Esophagus muscularis mucosa (tissue), 4 donors: ENCODE measurements around the gene GLT1D1.

ENCODE experiments used
- EP300 ChIP-seq: sonication (generic); formaldehyde crosslinking; IDR thresholded peaks from one replicate; pipeline ENCODE4 v1.6.1; 2017; ENCODE audit warnings: antibody characterized with exemption
- POLR2A ChIP-seq: fragments of 450-650 bp; IDR thresholded peaks from one replicate; pipeline ENCODE4 v1.6.1; 2017; ENCODE audit warnings: antibody characterized with exemption, moderate library complexity, mild to moderate bottlenecking, low read depth
- POLR2AphosphoS5 ChIP-seq, 2 donors: sonication (generic); formaldehyde crosslinking; IDR thresholded peaks; one replicate each; pipeline ENCODE4 v1.6.1; 2017; ENCODE audit warnings: antibody characterized with exemption in 2 of 2
- TF ChIP-seq, protein P1 (sequence below), 3 experiments: fragments of 200-600 bp in 2 of 3; fragments of 450-650 bp in 1 of 3; sonication (generic) in 2 of 3; IDR thresholded peaks; one replicate each; pipeline ENCODE4 v1.5.1; 2017 to 2019; ENCODE audit warnings: antibody characterized with exemption in 3 of 3, mild to moderate bottlenecking in 2 of 3, moderate library complexity in 1 of 3

DNA sequence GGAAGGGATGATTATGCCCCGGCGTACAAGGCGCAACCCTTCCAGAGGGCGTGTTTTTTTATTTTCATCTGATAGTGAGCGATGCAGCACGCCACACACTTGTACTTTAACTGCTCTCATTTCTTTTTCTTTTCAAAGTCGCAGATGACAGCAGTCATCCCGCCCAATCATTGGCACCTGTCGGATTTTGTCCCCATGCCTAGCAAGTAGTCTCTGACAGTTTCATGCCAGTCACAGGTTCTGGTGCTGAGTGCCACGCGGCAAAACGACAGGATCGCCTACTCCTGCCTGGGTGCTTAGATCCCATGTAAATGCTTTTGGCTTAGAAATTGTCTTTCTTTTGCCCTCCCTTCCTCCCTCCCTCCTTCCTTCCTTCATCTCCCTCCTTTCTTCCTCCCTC is 117.7 kb downstream of the GLT1D1 start:
- TF ChIP-seq, protein P1, sequence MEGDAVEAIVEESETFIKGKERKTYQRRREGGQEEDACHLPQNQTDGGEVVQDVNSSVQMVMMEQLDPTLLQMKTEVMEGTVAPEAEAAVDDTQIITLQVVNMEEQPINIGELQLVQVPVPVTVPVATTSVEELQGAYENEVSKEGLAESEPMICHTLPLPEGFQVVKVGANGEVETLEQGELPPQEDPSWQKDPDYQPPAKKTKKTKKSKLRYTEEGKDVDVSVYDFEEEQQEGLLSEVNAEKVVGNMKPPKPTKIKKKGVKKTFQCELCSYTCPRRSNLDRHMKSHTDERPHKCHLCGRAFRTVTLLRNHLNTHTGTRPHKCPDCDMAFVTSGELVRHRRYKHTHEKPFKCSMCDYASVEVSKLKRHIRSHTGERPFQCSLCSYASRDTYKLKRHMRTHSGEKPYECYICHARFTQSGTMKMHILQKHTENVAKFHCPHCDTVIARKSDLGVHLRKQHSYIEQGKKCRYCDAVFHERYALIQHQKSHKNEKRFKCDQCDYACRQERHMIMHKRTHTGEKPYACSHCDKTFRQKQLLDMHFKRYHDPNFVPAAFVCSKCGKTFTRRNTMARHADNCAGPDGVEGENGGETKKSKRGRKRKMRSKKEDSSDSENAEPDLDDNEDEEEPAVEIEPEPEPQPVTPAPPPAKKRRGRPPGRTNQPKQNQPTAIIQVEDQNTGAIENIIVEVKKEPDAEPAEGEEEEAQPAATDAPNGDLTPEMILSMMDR (IDR thresholded peaks at IDR 0.05): no peak
- TF ChIP-seq EP300 (no peak), POLR2A (no peak), POLR2AphosphoS5 (IDR thresholded peaks at IDR 0.05) (no peak)
